H9 (cell line): ENCODE results near the gene ANKRD28. TPM values are rescaled to one million over a fixed set of nuclear protein-coding genes. Genes with fewer than 3 reads are reported as not detected.
"Not testable (repeated sequence)": the region's sequence is repeated elsewhere in the genome, so short reads cannot be mapped to it uniquely, and the experiment has no call there.

Experiments
- DNase-seq: peaks from one replicate; pipeline ENCODE4 v3.0.0-alpha.2; 2017
- H2AFZ ChIP-seq: one replicate; pipeline ENCODE4 v1.6.1; 2013; ENCODE audit warnings: mild to moderate bottlenecking, low read length, control low read depth, moderate library complexity
- H2AK5ac ChIP-seq: 2 replicates; pipeline ENCODE4 v1.6.1; 2013; ENCODE audit warnings: low read length, control low read depth, mixed read lengths; ENCODE audit not compliant: insufficient read length
- H2BK120ac ChIP-seq: one replicate; pipeline ENCODE4 v1.6.1; 2013; ENCODE audit warnings: low read depth, mild to moderate bottlenecking, low read length, control low read depth, inconsistent platforms; ENCODE audit not compliant: poor library complexity, severe bottlenecking
- H2BK12ac ChIP-seq: 2 replicates; pipeline ENCODE4 v1.6.1; 2013; ENCODE audit warnings: low read length, control low read depth, mixed read lengths, low read depth; ENCODE audit not compliant: insufficient read length
- H2BK15ac ChIP-seq: 2 replicates; pipeline ENCODE4 v1.6.1; 2013; ENCODE audit warnings: low read depth, low read length, control low read depth
- H2BK20ac ChIP-seq: one replicate; pipeline ENCODE4 v1.6.1; 2013; ENCODE audit warnings: low read depth, mild to moderate bottlenecking, low read length, control low read depth, inconsistent platforms; ENCODE audit not compliant: poor library complexity, severe bottlenecking
- H2BK5ac ChIP-seq: 2 replicates; pipeline ENCODE4 v1.6.1; 2013; ENCODE audit warnings: low read length, control low read depth, mixed read lengths; ENCODE audit not compliant: insufficient read length
- H3K14ac ChIP-seq: 2 replicates; pipeline ENCODE4 v1.6.1; 2013; ENCODE audit warnings: low read length, control low read depth; ENCODE audit not compliant: insufficient read depth
- H3K18ac ChIP-seq: 2 replicates; pipeline ENCODE4 v1.6.1; 2013; ENCODE audit warnings: low read depth, mild to moderate bottlenecking, mixed read lengths, low read length, control low read depth; ENCODE audit not compliant: insufficient read length
- H3K23ac ChIP-seq: 2 replicates; pipeline ENCODE4 v1.6.1; 2013; ENCODE audit warnings: low read length, control low read depth, mixed read lengths, low read depth; ENCODE audit not compliant: insufficient read length
- H3K23me2 ChIP-seq: 2 replicates; pipeline ENCODE4 v1.6.1; 2013; ENCODE audit warnings: low read depth, mild to moderate bottlenecking, mixed read lengths, low read length, control low read depth; ENCODE audit not compliant: insufficient read length, poor library complexity, severe bottlenecking
- H3K27ac ChIP-seq: 2 replicates; pipeline ENCODE4 v1.5.1; 2013; ENCODE audit warnings: low read length, control low read depth, mixed read lengths, low read depth; ENCODE audit not compliant: insufficient read length
- H3K27me3 ChIP-seq: 2 replicates; pipeline ENCODE4 v1.6.1; 2013; ENCODE audit warnings: low read length, control low read depth, inconsistent platforms; ENCODE audit not compliant: insufficient read depth
- H3K4ac ChIP-seq: 2 replicates; pipeline ENCODE4 v1.6.1; 2013; ENCODE audit warnings: low read depth, mild to moderate bottlenecking, control low read depth, inconsistent platforms, low read length, moderate library complexity
- H3K4me1 ChIP-seq: 2 replicates; pipeline ENCODE4 v1.6.1; 2013; ENCODE audit warnings: low read length, control low read depth, inconsistent platforms; ENCODE audit not compliant: insufficient read depth
- H3K4me2 ChIP-seq: 2 replicates; pipeline ENCODE4 v1.6.1; 2013; ENCODE audit warnings: low read length, control low read depth, mixed read lengths; ENCODE audit not compliant: insufficient read length, insufficient read depth
- H3K56ac ChIP-seq: 2 replicates; pipeline ENCODE4 v1.6.1; 2013; ENCODE audit warnings: low read depth, mild to moderate bottlenecking, mixed read lengths, low read length, control low read depth; ENCODE audit not compliant: insufficient read length
- H3K79me1 ChIP-seq: 2 replicates; pipeline ENCODE4 v1.6.1; 2013; ENCODE audit warnings: low read depth, mild to moderate bottlenecking, moderate library complexity, low read length, control low read depth, inconsistent platforms; ENCODE audit not compliant: insufficient read depth, poor library complexity, severe bottlenecking
- H3K79me2 ChIP-seq: 2 replicates; pipeline ENCODE4 v1.6.1; 2013; ENCODE audit warnings: low read length, control low read depth, inconsistent platforms; ENCODE audit not compliant: insufficient read depth
- H3K9ac ChIP-seq: 2 replicates; pipeline ENCODE4 v1.6.1; 2013; ENCODE audit warnings: low read length, control low read depth, mixed read lengths; ENCODE audit not compliant: insufficient read length; ENCODE audit errors: extremely low read depth
- H3K9me3 ChIP-seq: one replicate; pipeline ENCODE4 v1.6.1; 2013; ENCODE audit warnings: low read depth, low read length, inconsistent platforms; ENCODE audit not compliant: control insufficient read depth
- H3T11ph ChIP-seq: one replicate; pipeline ENCODE4 v1.6.1; 2013; ENCODE audit warnings: mild to moderate bottlenecking, low read length, control low read depth, inconsistent platforms
- H4K20me1 ChIP-seq: one replicate; pipeline ENCODE4 v1.6.1; 2013; ENCODE audit not compliant: control insufficient read depth, insufficient read length, insufficient read depth
- H4K5ac ChIP-seq: 2 replicates; pipeline ENCODE4 v1.6.1; 2013; ENCODE audit warnings: low read depth, mild to moderate bottlenecking, mixed read lengths, low read length, control low read depth; ENCODE audit not compliant: insufficient read length
- H4K8ac ChIP-seq: replicated peaks from 2 replicates; pipeline ENCODE4 v1.6.1; 2013; ENCODE audit warnings: low read length, control low read depth, mixed read lengths, low read depth; ENCODE audit not compliant: insufficient read length
- H4K91ac ChIP-seq: 2 replicates; pipeline ENCODE4 v1.6.1; 2013; ENCODE audit warnings: low read depth, mild to moderate bottlenecking, moderate library complexity, mixed read lengths, low read length, control low read depth; ENCODE audit not compliant: insufficient read length
- H3K27ac Mint-ChIP-seq, 3 experiments: 2 replicates in 2 of 3; 3 replicates in 1 of 3; pipeline ENCODE4 v1.8.0; 2020 to 2021; ENCODE audit warnings: mixed read lengths in 3 of 3, mild to moderate bottlenecking in 1 of 3, moderate library complexity in 1 of 3
- H3K27me3 Mint-ChIP-seq: 2 replicates; pipeline ENCODE4 v1.8.0; 2021; ENCODE audit warnings: low read depth, mild to moderate bottlenecking, moderate library complexity, mixed read lengths
- H3K36me3 Mint-ChIP-seq, 3 experiments: 2 replicates in 2 of 3; 3 replicates in 1 of 3; pipeline ENCODE4 v1.8.0; 2020 to 2021; ENCODE audit warnings: low read depth in 3 of 3, mixed read lengths in 3 of 3; ENCODE audit not compliant: insufficient read depth in 1 of 3
- H3K4me1 Mint-ChIP-seq, 2 experiments: 2 replicates each; pipeline ENCODE4 v1.8.0; 2020; ENCODE audit warnings: mixed read lengths in 2 of 2
- H3K4me3 Mint-ChIP-seq, 2 experiments: 2 replicates in 1 of 2; 3 replicates in 1 of 2; pipeline ENCODE4 v1.8.0; 2020 to 2021; ENCODE audit warnings: mild to moderate bottlenecking in 2 of 2, mixed read lengths in 2 of 2, moderate library complexity in 1 of 2
- H3K9me3 Mint-ChIP-seq, 2 experiments: 2 replicates in 1 of 2; 3 replicates in 1 of 2; pipeline ENCODE4 v1.8.0; 2020; ENCODE audit warnings: mild to moderate bottlenecking in 2 of 2, mixed read lengths in 2 of 2, moderate library complexity in 1 of 2
- WGBS: extraction: QIAGEN DNeasy Blood & Tissue Kit; methylation state at CpG from one replicate; pipeline ENCODE4 v1.1.7; 2013; ENCODE audit warnings: missing lambda C conversion rate, low lambda C conversion rate, mixed read lengths; ENCODE audit not compliant: insufficient read length; ENCODE audit errors: extremely low coverage; 5-methylcytosine and 5-hydroxymethylcytosine counted together
- total RNA-seq: library from RNA; stranded (reverse); gene quantifications from 2 replicates; pipeline ENCODE4 v1.2.1, GENCODE V29; 2021
- TF ChIP-seq, protein P1 (sequence below): fragments of 200-600 bp; sonication (generic); conservative IDR thresholded peaks from 3 replicates; pipeline ENCODE4 v1.8.0; 2021; ENCODE audit warnings: antibody characterized with exemption, mild to moderate bottlenecking

ANKRD28 gene
- total RNA-seq, 1 experiment from 2014 or later, result 59.0 TPM

DNA sequence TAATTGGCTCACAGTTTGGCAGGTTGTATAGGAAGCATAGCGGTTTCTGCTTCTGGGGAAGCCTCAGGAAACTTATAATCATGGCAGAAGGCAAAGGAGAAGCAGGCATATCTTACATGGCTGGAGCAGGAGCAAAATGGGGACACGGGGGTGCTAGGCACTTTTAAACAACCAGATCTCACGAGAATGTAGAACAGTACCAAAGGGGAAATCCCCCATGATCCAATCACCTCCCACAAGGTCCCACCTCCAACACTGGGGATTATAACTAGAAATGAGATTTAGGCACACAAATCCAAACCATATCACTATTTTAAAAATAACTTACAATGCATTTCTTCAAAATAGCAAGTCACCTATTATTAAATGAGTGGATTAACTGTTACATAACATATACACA lies 47.1 kb upstream of the ANKRD28 start:
- no peaks in the 10 kb centered on the region for H3K27me3 ChIP-seq
- H2BK12ac ChIP-seq, result no peak overlapping the region
- H4K5ac ChIP-seq, result no peak overlapping the region
- H3K27ac Mint-ChIP-seq, result no peak overlapping the region
- H3K79me2 ChIP-seq, result peaks cover 16% of the 10 kb centered on the region; the same call in 1 of the 2 replicates
- no peak overlapping the region for H2AK5ac ChIP-seq
- no peak overlapping the region for H3K56ac ChIP-seq
- no CpG with 5 or more reads among the region's 3 CpGs for WGBS
- H3K23ac ChIP-seq, result no peak overlapping the region
- H2BK5ac ChIP-seq, result no peak overlapping the region
- peaks cover 18 to 20% of the 10 kb centered on the region in 2 experiments for H3K4me1 Mint-ChIP-seq
- H3K27me3 Mint-ChIP-seq, result no peaks in the 10 kb centered on the region
- H3K4me3 Mint-ChIP-seq, result no peak overlapping the region
- H4K91ac ChIP-seq, result no peak overlapping the region
- no peak overlapping the region for H3K18ac ChIP-seq
- TF ChIP-seq, protein P1, sequence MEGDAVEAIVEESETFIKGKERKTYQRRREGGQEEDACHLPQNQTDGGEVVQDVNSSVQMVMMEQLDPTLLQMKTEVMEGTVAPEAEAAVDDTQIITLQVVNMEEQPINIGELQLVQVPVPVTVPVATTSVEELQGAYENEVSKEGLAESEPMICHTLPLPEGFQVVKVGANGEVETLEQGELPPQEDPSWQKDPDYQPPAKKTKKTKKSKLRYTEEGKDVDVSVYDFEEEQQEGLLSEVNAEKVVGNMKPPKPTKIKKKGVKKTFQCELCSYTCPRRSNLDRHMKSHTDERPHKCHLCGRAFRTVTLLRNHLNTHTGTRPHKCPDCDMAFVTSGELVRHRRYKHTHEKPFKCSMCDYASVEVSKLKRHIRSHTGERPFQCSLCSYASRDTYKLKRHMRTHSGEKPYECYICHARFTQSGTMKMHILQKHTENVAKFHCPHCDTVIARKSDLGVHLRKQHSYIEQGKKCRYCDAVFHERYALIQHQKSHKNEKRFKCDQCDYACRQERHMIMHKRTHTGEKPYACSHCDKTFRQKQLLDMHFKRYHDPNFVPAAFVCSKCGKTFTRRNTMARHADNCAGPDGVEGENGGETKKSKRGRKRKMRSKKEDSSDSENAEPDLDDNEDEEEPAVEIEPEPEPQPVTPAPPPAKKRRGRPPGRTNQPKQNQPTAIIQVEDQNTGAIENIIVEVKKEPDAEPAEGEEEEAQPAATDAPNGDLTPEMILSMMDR, result no peak
- H3K23me2 ChIP-seq, result no peaks in the 10 kb centered on the region
- no peak overlapping the region for H2BK120ac ChIP-seq
- H3K36me3 Mint-ChIP-seq, result peaks cover 7 to 25% (median 18%) of the 10 kb centered on the region in 3 experiments
- H3K27ac ChIP-seq, result no peak overlapping the region
- H2BK20ac ChIP-seq, result no peak overlapping the region
- no peak overlapping the region for H2BK15ac ChIP-seq
- H4K20me1 ChIP-seq, result no peaks in the 10 kb centered on the region
- peaks cover 15 to 16% of the 10 kb centered on the region in 2 experiments for H3K9me3 Mint-ChIP-seq
- H3K14ac ChIP-seq, result no peak overlapping the region
- H3K9me3 ChIP-seq, result no peaks in the 10 kb centered on the region
- H3K9ac ChIP-seq, result no peak overlapping the region
- DNase-seq, result no peak
- H3K79me1 ChIP-seq, result peaks cover 5% of the 10 kb centered on the region
- H2AFZ ChIP-seq, result no peak overlapping the region
- no peak overlapping the region for H3K4me2 ChIP-seq
- no peaks in the 10 kb centered on the region; the same call in 1 of the 2 replicates for H3K4me1 ChIP-seq
- no peak overlapping the region for H3T11ph ChIP-seq
- H3K4ac ChIP-seq, result no peak overlapping the region
- no peak overlapping the region for H4K8ac ChIP-seq

DNA sequence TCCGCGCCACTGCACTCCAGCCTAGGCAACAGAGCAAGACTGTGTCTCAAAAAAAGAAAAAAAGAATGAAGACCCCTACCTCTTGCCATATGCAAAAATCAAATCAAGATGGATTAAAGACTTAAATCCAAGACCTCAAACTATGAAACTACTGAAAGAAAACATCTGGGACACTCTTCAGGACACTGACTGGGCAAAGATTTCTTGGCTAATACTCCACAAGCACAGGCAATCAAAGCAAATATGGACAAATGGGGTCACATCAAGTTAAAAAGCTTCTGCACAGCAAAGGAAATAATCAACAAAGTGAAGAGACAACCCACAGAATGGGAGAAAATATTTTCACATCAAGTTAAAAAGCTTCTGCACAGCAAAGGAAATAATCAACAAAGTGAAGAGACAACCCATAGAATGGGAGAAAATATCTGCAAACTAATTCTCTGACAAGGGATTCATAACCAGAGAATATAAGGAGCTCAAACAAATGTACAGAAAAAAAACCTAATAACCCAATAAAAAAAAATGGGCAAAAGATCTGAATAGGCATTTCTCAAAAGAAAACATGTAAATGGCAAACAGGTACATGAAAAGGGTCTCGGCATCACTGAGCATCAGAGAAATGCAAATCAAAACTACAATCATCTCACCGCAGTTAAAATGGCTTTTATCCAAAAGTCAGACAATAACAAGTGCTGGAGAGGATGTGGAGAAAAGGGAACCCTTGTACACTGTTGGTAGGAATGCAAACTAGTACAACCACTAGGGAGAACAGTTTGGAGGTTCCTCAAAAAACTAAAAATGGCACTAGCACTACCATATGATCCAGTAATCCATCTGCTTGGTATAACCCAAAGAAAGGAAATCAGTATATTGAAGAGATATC lies 43.6 kb upstream of the ANKRD28 start:
- H3K4ac ChIP-seq, H3K4me3 Mint-ChIP-seq, DNase-seq, H3K27ac ChIP-seq, H2AK5ac ChIP-seq, H3K56ac ChIP-seq, H4K91ac ChIP-seq, H3K4me2 ChIP-seq, H3K23ac ChIP-seq, H4K8ac ChIP-seq, H3K9me3 ChIP-seq, H3K18ac ChIP-seq, H3K14ac ChIP-seq, H4K20me1 ChIP-seq, H2BK20ac ChIP-seq, H3K27me3 ChIP-seq, H3K27ac Mint-ChIP-seq, H2BK12ac ChIP-seq, H3K4me1 ChIP-seq, H3K79me1 ChIP-seq, H2BK120ac ChIP-seq, H2AFZ ChIP-seq, H4K5ac ChIP-seq, H2BK5ac ChIP-seq, H2BK15ac ChIP-seq, H3T11ph ChIP-seq, H3K9ac ChIP-seq, H3K23me2 ChIP-seq, H3K27me3 Mint-ChIP-seq: not testable (repeated sequence)
- peaks cover 12% of the 10 kb centered on the region; the same call in 1 of the 2 replicates for H3K79me2 ChIP-seq
- H3K9me3 Mint-ChIP-seq, result peaks cover 15 to 20% of the 10 kb centered on the region in 2 experiments
- peaks cover 7 to 25% (median 25%) of the 10 kb centered on the region in 3 experiments for H3K36me3 Mint-ChIP-seq
- H3K4me1 Mint-ChIP-seq, result peaks cover 7 to 12% of the 10 kb centered on the region in 2 experiments; a peak in 3 of 4 replicates
- WGBS, result no CpG with 5 or more reads among the region's 4 CpGs
